Measurements from ENCODE around the gene LRMDA. TPM values are rescaled to one million over a fixed set of nuclear protein-coding genes. Genes with fewer than 3 reads are reported as not detected.
A peak's percentile ranks its signal among the peaks of the same experiment; 100 is the strongest.

The LRMDA gene
- total RNA-seq, 4 donors from 2014 or later: 2.2 to 7.8 (median 4.5) TPM

GRCh38 chr10:75407713-75408508 lies 23.5 kb upstream of the LRMDA start:
- TF ChIP-seq, protein P1, sequence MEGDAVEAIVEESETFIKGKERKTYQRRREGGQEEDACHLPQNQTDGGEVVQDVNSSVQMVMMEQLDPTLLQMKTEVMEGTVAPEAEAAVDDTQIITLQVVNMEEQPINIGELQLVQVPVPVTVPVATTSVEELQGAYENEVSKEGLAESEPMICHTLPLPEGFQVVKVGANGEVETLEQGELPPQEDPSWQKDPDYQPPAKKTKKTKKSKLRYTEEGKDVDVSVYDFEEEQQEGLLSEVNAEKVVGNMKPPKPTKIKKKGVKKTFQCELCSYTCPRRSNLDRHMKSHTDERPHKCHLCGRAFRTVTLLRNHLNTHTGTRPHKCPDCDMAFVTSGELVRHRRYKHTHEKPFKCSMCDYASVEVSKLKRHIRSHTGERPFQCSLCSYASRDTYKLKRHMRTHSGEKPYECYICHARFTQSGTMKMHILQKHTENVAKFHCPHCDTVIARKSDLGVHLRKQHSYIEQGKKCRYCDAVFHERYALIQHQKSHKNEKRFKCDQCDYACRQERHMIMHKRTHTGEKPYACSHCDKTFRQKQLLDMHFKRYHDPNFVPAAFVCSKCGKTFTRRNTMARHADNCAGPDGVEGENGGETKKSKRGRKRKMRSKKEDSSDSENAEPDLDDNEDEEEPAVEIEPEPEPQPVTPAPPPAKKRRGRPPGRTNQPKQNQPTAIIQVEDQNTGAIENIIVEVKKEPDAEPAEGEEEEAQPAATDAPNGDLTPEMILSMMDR (IDR thresholded peaks at IDR 0.05): no peak
- TF ChIP-seq EP300 (IDR thresholded peaks at IDR 0.05; ENCODE audit: low read depth) (no peak), POLR2AphosphoS5 (IDR thresholded peaks at IDR 0.05) (no peak), POLR2A (IDR thresholded peaks at IDR 0.05) (no peak)
- intact Hi-C loops (cut with DNase I; ENCODE audit: low total_unique reads) (loop anchor here (10.0 kb wide), 3 partner anchors 137 to 1597 kb away; no protein-coding TSS in a partner anchor), in situ Hi-C loops (cut with MboI; ENCODE audit: low pct_ligation_motif_present in 1 of 4, low pct_unique_long_range_greater_than_20kb in 1 of 4, low sequenced_read_pairs in 3 of 4) (loop anchor here (25.0 kb wide), 3 partner anchors 229 to 629 kb away; no protein-coding TSS in a partner anchor)
- no peaks in the 10 kb centered on the region for H3K36me3 ChIP-seq
- peaks cover 19% of the 10 kb centered on the region for H3K27me3 ChIP-seq
- no peaks in the 10 kb centered on the region for H3K9me3 ChIP-seq
- peak; percentile 21 for DNase-seq
- H3K4me1 ChIP-seq: peaks cover 0 to 43% (median 33%) of the 10 kb centered on the region in 4 donors
- 29 to 42% methylated on average over 7 to 68 of the region's 68 CpGs for WGBS, 2 donors (ENCODE audit: low coverage in 1 of 2)
- H3K27ac ChIP-seq: peak overlapping the region; percentile 86 to 93 (median 89)
- peak overlapping the region in 3 of 4 donors; percentile 78 to 93 (median 79) for H3K4me3 ChIP-seq

DNA sequence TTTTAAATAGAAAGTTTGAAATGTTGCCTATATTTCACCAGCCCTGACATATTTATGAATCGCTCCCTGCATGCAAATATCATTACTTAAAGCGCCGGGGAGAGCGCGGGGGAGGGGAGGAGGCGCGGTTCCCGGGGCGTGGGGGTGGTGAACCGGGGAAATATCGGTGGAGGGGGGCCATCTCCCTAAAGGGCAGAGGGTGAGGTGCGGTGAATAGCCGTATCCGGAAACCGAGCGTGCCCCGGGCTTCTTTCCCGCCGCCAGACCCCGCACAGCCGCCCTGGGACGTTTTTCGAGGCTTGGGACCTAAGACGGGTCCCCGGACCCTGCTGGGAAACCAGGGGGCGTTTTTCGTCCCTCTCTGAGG lies 22.9 kb upstream of the LRMDA start:
- Histone ChIP-seq H3K36me3 (no peaks in the 10 kb centered on the region), H3K27ac (peak overlapping the region; percentile 86 to 93 (median 89)), H3K4me1 (peaks cover 0 to 40% (median 30%) of the 10 kb centered on the region in 4 donors), H3K4me3 (peak overlapping the region; percentile 55 to 93 (median 78)), H3K27me3 (peaks cover 19% of the 10 kb centered on the region), H3K9me3 (no peaks in the 10 kb centered on the region)
- no peak for DNase-seq
- intact Hi-C loops (cut with DNase I; ENCODE audit: low total_unique reads) (loop anchor here (10.0 kb wide), 3 partner anchors 136 to 1596 kb away; no protein-coding TSS in a partner anchor), in situ Hi-C loops (cut with MboI; ENCODE audit: low pct_ligation_motif_present in 1 of 4, low pct_unique_long_range_greater_than_20kb in 1 of 4, low sequenced_read_pairs in 3 of 4) (loop anchor here (25.0 kb wide), 3 partner anchors 229 to 629 kb away; no protein-coding TSS in a partner anchor)
- no peak for TF ChIP-seq EP300 (IDR thresholded peaks at IDR 0.05; ENCODE audit: low read depth)
- TF ChIP-seq POLR2A (IDR thresholded peaks at IDR 0.05): no peak
- TF ChIP-seq POLR2AphosphoS5 (IDR thresholded peaks at IDR 0.05): no peak
- TF ChIP-seq, protein P1 (IDR thresholded peaks at IDR 0.05): no peak
- 0 to 3% methylated on average over 7 to 27 of the region's 27 CpGs for WGBS, 2 donors (ENCODE audit: low coverage in 1 of 2)

- H3K4me3 ChIP-seq: peak overlapping the region; percentile 55 to 93 (median 78)
- no peaks in the 10 kb centered on the region for H3K36me3 ChIP-seq
- intact Hi-C loops (cut with DNase I; ENCODE audit: low total_unique reads): loop anchor here (10.0 kb wide), 3 partner anchors 136 to 1596 kb away; no protein-coding TSS in a partner anchor
- TF ChIP-seq POLR2AphosphoS5 (IDR thresholded peaks at IDR 0.05) (peak in 2 of 3 donors; percentile 19 to 27), POLR2A (IDR thresholded peaks at IDR 0.05) (peak; percentile 42), EP300 (IDR thresholded peaks at IDR 0.05; ENCODE audit: low read depth) (no peak)
- TF ChIP-seq, protein P1 (IDR thresholded peaks at IDR 0.05): peak in 3 of 5 experiments; percentile 14 to 69 (median 54)
- DNase-seq: peak; percentile 79
- WGBS, 2 donors (ENCODE audit: low coverage in 1 of 2): 2 to 20% methylated on average over 1 to 50 of the region's 76 CpGs
- H3K27me3 ChIP-seq: peaks cover 19% of the 10 kb centered on the region
- peak overlapping the region; percentile 86 to 93 (median 89) for H3K27ac ChIP-seq
- peaks cover 0 to 33% (median 24%) of the 10 kb centered on the region in 4 donors for H3K4me1 ChIP-seq
- no peaks in the 10 kb centered on the region for H3K9me3 ChIP-seq
- in situ Hi-C loops (cut with MboI; ENCODE audit: low pct_ligation_motif_present in 1 of 4, low pct_unique_long_range_greater_than_20kb in 1 of 4, low sequenced_read_pairs in 3 of 4): loop anchor here (25.0 kb wide), 3 partner anchors 228 to 628 kb away; no protein-coding TSS in a partner anchor
These were observed 22.2 kb upstream of the LRMDA start for GRCh38 chr10:75408911-75409885.

Data from transverse colon (tissue), 4 donors.